HG02623 (cell line): ENCODE measurements around the gene SUPT5H.
"Not testable (repeated sequence)": the region's sequence is repeated elsewhere in the genome, so short reads cannot be mapped to it uniquely, and the experiment has no call there.

ENCODE experiments used
- ATAC-seq: cut with Tn5 transposase; IDR thresholded peaks from one replicate; pipeline ENCODE4 v1.9.1; 2021; ENCODE audit warnings: moderate library complexity; ENCODE audit not compliant: unreplicated experiment

Gene SUPT5H

GRCh38 chr19:39424934-39425333 lies 20.4 kb upstream of the SUPT5H start:
- no peak for ATAC-seq

- no peak for ATAC-seq
These were observed 19.6 kb upstream of the SUPT5H start for GRCh38 chr19:39425744-39426143.

GRCh38 chr19:39426170-39426569 lies 19.2 kb upstream of the SUPT5H start:
- no peak for ATAC-seq

GRCh38 chr19:39427707-39428106 lies 17.7 kb upstream of the SUPT5H start:
- ATAC-seq = no peak

- ATAC-seq = no peak
These were observed 16.9 kb upstream of the SUPT5H start for GRCh38 chr19:39428283-39429112.

GRCh38 chr19:39430675-39431593 lies 14.4 kb upstream of the SUPT5H start:
- no peak for ATAC-seq

GRCh38 chr19:39432677-39433025 lies 12.7 kb upstream of the SUPT5H start:
- ATAC-seq = no peak

GRCh38 chr19:39433480-39434079 lies 11.8 kb upstream of the SUPT5H start:
- ATAC-seq = no peak

- ATAC-seq = no peak
These were observed 11.0 kb upstream of the SUPT5H start for GRCh38 chr19:39434123-39435076.

- peak; percentile 84 for ATAC-seq
These were observed 9.7 kb upstream of the SUPT5H start, which contains the start of gene RPS16 for GRCh38 chr19:39435499-39436349. Gene RPS16, minus strand, starts transcription at chr19:39435949. Its CDS starts 54 bp downstream, at chr19:39435895.

GRCh38 chr19:39436350-39436716 lies 9.0 kb upstream of the SUPT5H start:
- no peak for ATAC-seq

- no peak for ATAC-seq
These were observed 7.0 kb upstream of the SUPT5H start for GRCh38 chr19:39438270-39438934.

GRCh38 chr19:39444598-39445195 lies 685 bp upstream of the SUPT5H start:
- no peak for ATAC-seq

GRCh38 chr19:39446365-39447084 lies 1.1 kb downstream of the SUPT5H start:
- no peak for ATAC-seq

GRCh38 chr19:39448271-39448670 lies 2.9 kb downstream of the SUPT5H start:
- ATAC-seq = no peak

GRCh38 chr19:39449116-39449797 lies 3.9 kb downstream of the SUPT5H start:
- ATAC-seq = no peak

GRCh38 chr19:39451257-39451656 lies 5.9 kb downstream of the SUPT5H start:
- ATAC-seq = not testable (repeated sequence)
